H1 (cell line): ENCODE results near the gene PPP2R2C. TPM values are rescaled to one million over a fixed set of nuclear protein-coding genes. Genes with fewer than 3 reads are reported as not detected.

Source experiments
- BCL11A ChIP-seq, 2 experiments: IDR thresholded peaks; one replicate each; pipeline ENCODE4 v1.6.1; 2011; ENCODE audit warnings: low read depth in 2 of 2, low read length in 2 of 2, mild to moderate bottlenecking in 2 of 2
- POLR2A ChIP-seq, 2 experiments: IDR thresholded peaks; 1 replicate in 1 of 2; 2 replicates in 1 of 2; pipeline ENCODE4 v1.6.1; 2011; ENCODE audit warnings: low read depth in 2 of 2, low read length in 2 of 2, mild to moderate bottlenecking in 2 of 2; ENCODE audit errors: control extremely low read depth in 1 of 2
- polyA plus RNA-seq, 7 experiments: library from polyadenylated mRNA; depleted of rRNA in 3 of 7; stranded (reverse) in 5 of 7; unstranded in 2 of 7; fragments of >200 nt in 5 of 7; fragments of 200-250 nt in 2 of 7; gene quantifications; 1 replicate in 5 of 7; 2 replicates in 1 of 7; 4 replicates in 1 of 7; pipeline versions ENCODE4 v1.2.1 to v1.2.3, GENCODE V29; 2011 to 2013; ENCODE audit warnings: missing spikeins in 2 of 7, mixed read lengths in 2 of 7
- total RNA-seq: library from RNA; stranded (reverse); fragmentation: NEBNext Ultra II Directional; extraction: Animal tissue kit (Norgen Biotek cat#: 25700); gene quantifications from 2 replicates; pipeline ENCODE4 v1.2.1, GENCODE V29; 2021
- TF ChIP-seq, protein P1 (sequence below), 3 experiments: IDR thresholded peaks; 1 replicate in 2 of 3; 2 replicates in 1 of 3; pipeline versions ENCODE4 v1.5.1 to v1.6.1; 2011; ENCODE audit warnings: low read length in 3 of 3, mild to moderate bottlenecking in 3 of 3, inconsistent platforms in 2 of 3, low read depth in 1 of 3, moderate library complexity in 1 of 3; ENCODE audit not compliant: insufficient read depth in 1 of 3; ENCODE audit errors: control extremely low read depth in 1 of 3
- TF ChIP-seq, protein P2 (sequence below): IDR thresholded peaks from 2 replicates; pipeline ENCODE4 v1.6.1; 2011; ENCODE audit warnings: low read depth, mild to moderate bottlenecking, low read length; ENCODE audit not compliant: insufficient read depth

Gene PPP2R2C
- total and polyA plus RNA-seq, 2 of the 8 experiments (the other 6 are each of a cell fraction or from before 2014, with no cell fraction given): 6.4 TPM

DNA sequence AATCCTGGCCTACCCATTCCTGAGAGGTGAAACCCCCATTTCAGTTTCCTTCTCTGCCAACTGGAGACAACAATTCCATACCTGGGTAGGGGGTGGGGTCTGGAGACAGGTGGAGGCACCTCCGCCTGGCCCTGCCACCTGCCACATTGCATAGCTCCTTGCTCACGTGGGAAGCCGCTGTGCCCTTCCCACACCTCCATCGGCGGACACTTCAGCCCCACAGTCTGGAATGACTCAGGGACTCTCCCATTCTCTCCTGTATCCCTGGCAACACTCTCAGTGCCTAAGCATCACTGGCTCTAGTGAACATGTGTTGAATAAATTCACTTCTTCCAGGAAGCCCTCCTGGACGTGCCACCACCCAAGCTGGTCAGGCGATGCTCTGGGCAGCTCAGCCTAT lies 21.7 kb downstream of the PPP2R2C start (continued):
- TF ChIP-seq, protein P1, sequence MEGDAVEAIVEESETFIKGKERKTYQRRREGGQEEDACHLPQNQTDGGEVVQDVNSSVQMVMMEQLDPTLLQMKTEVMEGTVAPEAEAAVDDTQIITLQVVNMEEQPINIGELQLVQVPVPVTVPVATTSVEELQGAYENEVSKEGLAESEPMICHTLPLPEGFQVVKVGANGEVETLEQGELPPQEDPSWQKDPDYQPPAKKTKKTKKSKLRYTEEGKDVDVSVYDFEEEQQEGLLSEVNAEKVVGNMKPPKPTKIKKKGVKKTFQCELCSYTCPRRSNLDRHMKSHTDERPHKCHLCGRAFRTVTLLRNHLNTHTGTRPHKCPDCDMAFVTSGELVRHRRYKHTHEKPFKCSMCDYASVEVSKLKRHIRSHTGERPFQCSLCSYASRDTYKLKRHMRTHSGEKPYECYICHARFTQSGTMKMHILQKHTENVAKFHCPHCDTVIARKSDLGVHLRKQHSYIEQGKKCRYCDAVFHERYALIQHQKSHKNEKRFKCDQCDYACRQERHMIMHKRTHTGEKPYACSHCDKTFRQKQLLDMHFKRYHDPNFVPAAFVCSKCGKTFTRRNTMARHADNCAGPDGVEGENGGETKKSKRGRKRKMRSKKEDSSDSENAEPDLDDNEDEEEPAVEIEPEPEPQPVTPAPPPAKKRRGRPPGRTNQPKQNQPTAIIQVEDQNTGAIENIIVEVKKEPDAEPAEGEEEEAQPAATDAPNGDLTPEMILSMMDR (IDR thresholded peaks at IDR 0.05; ENCODE audit: control extremely low read depth in 1 of 3, insufficient read depth in 1 of 3, low read depth in 1 of 3, low read length in 3 of 3): no peak
- no peak for TF ChIP-seq POLR2A (IDR thresholded peaks at IDR 0.05; ENCODE audit: control extremely low read depth in 1 of 2, low read depth in 2 of 2, low read length in 2 of 2)
- TF ChIP-seq, protein P2, sequence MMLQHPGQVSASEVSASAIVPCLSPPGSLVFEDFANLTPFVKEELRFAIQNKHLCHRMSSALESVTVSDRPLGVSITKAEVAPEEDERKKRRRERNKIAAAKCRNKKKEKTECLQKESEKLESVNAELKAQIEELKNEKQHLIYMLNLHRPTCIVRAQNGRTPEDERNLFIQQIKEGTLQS: no peak
- TF ChIP-seq BCL11A (IDR thresholded peaks at IDR 0.05; ENCODE audit: low read depth in 2 of 2, low read length in 2 of 2): no peak
